Measurements from ENCODE around the gene RFT1.
A peak's percentile ranks its signal among the peaks of the same experiment; 100 is the strongest.

RFT1 gene

GRCh38 chr3:53084310-53085001 lies 45.8 kb downstream of the RFT1 start:
- no peak for DNase-seq

- DNase-seq, result no peak
These were observed 46.3 kb downstream of the RFT1 start for GRCh38 chr3:53083949-53084309.

- DNase-seq, result no peak
These were observed 46.7 kb downstream of the RFT1 start for GRCh38 chr3:53083521-53083920.

- no peak for DNase-seq
These were observed 47.5 kb downstream of the RFT1 start for GRCh38 chr3:53082736-53083135.

GRCh38 chr3:53081318-53081717 lies 48.9 kb downstream of the RFT1 start:
- DNase-seq, result no peak

- DNase-seq, result no peak
These were observed 49.5 kb downstream of the RFT1 start for GRCh38 chr3:53080612-53081205.

- DNase-seq, result no peak
These were observed 50.3 kb downstream of the RFT1 start for GRCh38 chr3:53079791-53080555.

- DNase-seq, result no peak
These were observed 51.1 kb downstream of the RFT1 start for GRCh38 chr3:53079147-53079546.

GRCh38 chr3:53078656-53079055 lies 51.6 kb downstream of the RFT1 start:
- no peak for DNase-seq

- no peak for DNase-seq
These were observed 52.6 kb downstream of the RFT1 start for GRCh38 chr3:53077476-53078220.

GRCh38 chr3:53075743-53076140 lies 54.5 kb downstream of the RFT1 start:
- no peak for DNase-seq

GRCh38 chr3:53074761-53075742 lies 55.2 kb downstream of the RFT1 start:
- no peak for DNase-seq

- DNase-seq, result no peak
These were observed 55.9 kb downstream of the RFT1 start for GRCh38 chr3:53074366-53074696.

GRCh38 chr3:53073553-53074365 lies 56.5 kb downstream of the RFT1 start:
- no peak for DNase-seq

- peak; percentile 88 for DNase-seq
These were observed 57.3 kb downstream of the RFT1 start for GRCh38 chr3:53072653-53073552.

- no peak for DNase-seq
These were observed 58.3 kb downstream of the RFT1 start for GRCh38 chr3:53071882-53072431.

GRCh38 chr3:53069422-53070068 lies 60.7 kb downstream of the RFT1 start:
- DNase-seq, result no peak

- DNase-seq, result no peak
These were observed 62.1 kb downstream of the RFT1 start for GRCh38 chr3:53068176-53068575.

- no peak for DNase-seq
These were observed 62.7 kb downstream of the RFT1 start for GRCh38 chr3:53067567-53067966.
